A549 (cell line): ENCODE results near the gene KIR2DL4.
"Not testable (repeated sequence)": the region's sequence is repeated elsewhere in the genome, so short reads cannot be mapped to it uniquely, and the experiment has no call there.

Experiments
- BHLHE40 ChIP-seq: IDR thresholded peaks from 2 replicates; pipeline ENCODE4 v1.6.1; 2012; ENCODE audit warnings: low read depth, low read length, inconsistent platforms
- CHD2 ChIP-seq: fragments of 150-350 bp; IDR thresholded peaks from 2 replicates; pipeline ENCODE4 v1.6.1; 2014; ENCODE audit warnings: low read length; ENCODE audit not compliant: partially characterized antibody
- NR3C1 ChIP-seq: fragments of >200 bp; sonication (Bioruptor Twin); formaldehyde crosslinking; IDR thresholded peaks from 3 replicates; pipeline ENCODE4 v1.6.1; 2017
- TF ChIP-seq, protein P1 (sequence below): fragments of >200 bp; sonication (Bioruptor Twin); formaldehyde crosslinking; IDR thresholded peaks from 3 replicates; pipeline ENCODE4 v1.5.1; 2016

DNA sequence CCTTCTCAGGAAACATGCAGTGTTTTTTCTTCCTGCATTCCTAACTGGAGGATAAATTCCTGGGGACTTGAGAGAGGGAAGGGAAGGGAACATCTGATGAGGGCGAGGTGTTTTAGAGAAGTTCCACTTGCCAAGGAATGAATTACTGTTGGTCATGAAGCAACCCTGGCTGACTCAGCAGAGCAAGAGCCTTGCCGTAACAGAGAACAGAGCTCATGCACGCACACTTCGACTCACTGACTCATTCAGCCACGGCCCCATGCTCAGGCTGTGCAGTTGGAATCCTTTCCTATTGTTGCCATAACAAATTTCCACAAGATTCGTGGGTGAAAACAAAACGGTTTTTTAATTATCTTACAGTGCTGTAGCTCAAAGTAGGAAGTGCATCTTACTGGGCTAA, 21.9 kb downstream of the KIR2DL4 start:
- TF ChIP-seq, protein P1, sequence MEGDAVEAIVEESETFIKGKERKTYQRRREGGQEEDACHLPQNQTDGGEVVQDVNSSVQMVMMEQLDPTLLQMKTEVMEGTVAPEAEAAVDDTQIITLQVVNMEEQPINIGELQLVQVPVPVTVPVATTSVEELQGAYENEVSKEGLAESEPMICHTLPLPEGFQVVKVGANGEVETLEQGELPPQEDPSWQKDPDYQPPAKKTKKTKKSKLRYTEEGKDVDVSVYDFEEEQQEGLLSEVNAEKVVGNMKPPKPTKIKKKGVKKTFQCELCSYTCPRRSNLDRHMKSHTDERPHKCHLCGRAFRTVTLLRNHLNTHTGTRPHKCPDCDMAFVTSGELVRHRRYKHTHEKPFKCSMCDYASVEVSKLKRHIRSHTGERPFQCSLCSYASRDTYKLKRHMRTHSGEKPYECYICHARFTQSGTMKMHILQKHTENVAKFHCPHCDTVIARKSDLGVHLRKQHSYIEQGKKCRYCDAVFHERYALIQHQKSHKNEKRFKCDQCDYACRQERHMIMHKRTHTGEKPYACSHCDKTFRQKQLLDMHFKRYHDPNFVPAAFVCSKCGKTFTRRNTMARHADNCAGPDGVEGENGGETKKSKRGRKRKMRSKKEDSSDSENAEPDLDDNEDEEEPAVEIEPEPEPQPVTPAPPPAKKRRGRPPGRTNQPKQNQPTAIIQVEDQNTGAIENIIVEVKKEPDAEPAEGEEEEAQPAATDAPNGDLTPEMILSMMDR = not testable (repeated sequence)
- TF ChIP-seq CHD2, NR3C1, BHLHE40: not testable (repeated sequence)
